ENCODE results near the gene NR0B1.

GRCh38 chrX:30349946-30350345 lies 40.8 kb upstream of the NR0B1 start:
- TF ChIP-seq, protein P1, sequence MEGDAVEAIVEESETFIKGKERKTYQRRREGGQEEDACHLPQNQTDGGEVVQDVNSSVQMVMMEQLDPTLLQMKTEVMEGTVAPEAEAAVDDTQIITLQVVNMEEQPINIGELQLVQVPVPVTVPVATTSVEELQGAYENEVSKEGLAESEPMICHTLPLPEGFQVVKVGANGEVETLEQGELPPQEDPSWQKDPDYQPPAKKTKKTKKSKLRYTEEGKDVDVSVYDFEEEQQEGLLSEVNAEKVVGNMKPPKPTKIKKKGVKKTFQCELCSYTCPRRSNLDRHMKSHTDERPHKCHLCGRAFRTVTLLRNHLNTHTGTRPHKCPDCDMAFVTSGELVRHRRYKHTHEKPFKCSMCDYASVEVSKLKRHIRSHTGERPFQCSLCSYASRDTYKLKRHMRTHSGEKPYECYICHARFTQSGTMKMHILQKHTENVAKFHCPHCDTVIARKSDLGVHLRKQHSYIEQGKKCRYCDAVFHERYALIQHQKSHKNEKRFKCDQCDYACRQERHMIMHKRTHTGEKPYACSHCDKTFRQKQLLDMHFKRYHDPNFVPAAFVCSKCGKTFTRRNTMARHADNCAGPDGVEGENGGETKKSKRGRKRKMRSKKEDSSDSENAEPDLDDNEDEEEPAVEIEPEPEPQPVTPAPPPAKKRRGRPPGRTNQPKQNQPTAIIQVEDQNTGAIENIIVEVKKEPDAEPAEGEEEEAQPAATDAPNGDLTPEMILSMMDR (conservative IDR thresholded peaks at IDR 0.05 in 1 of 2, IDR thresholded peaks at IDR 0.05 in 1 of 2; ENCODE audit: low read depth in 1 of 2, low read length in 2 of 2), result no peak
- no peak for TF ChIP-seq EZH2 (IDR thresholded peaks at IDR 0.05; ENCODE audit: low read length, missing control alignments)

Data from fibroblast of lung (primary cell).